HG03064 (cell line): ENCODE results near the gene SKIC3.

Experiments used
- ATAC-seq: cut with Tn5 transposase; IDR thresholded peaks from one replicate; pipeline ENCODE4 v1.9.1; 2021; ENCODE audit warnings: low read depth; ENCODE audit not compliant: unreplicated experiment

Gene SKIC3

GRCh38 chr5:95554647-95555548 lies at the start of gene SKIC3, which contains the start of gene ARSK:
Gene SKIC3, minus strand, starts transcription at chr5:95554977. Its CDS starts 7,827 bp downstream, at chr5:95547150.
Gene ARSK, plus strand, starts transcription at chr5:95555101. Its CDS starts 178 bp downstream, at chr5:95555279.
- ATAC-seq = peak; percentile 94

GRCh38 chr5:95600557-95600956 lies 45.8 kb upstream of the SKIC3 start:
- ATAC-seq = no peak

GRCh38 chr5:95599252-95599651 lies 44.5 kb upstream of the SKIC3 start:
- ATAC-seq = no peak

GRCh38 chr5:95595289-95595931 lies 40.6 kb upstream of the SKIC3 start:
- no peak for ATAC-seq

GRCh38 chr5:95591490-95591901 lies 36.7 kb upstream of the SKIC3 start:
- peak; percentile 78 for ATAC-seq

GRCh38 chr5:95590880-95591279 lies 36.1 kb upstream of the SKIC3 start:
- ATAC-seq = peak; percentile 42

GRCh38 chr5:95583992-95584391 lies 29.2 kb upstream of the SKIC3 start:
- ATAC-seq = no peak

- no peak for ATAC-seq
Measured at GRCh38 chr5:95581576-95581975, 26.8 kb upstream of the SKIC3 start.

- ATAC-seq = no peak
Measured at GRCh38 chr5:95572016-95572415, 17.2 kb upstream of the SKIC3 start.

GRCh38 chr5:95565280-95565920 lies 10.6 kb upstream of the SKIC3 start:
- ATAC-seq = no peak

GRCh38 chr5:95564450-95564849 lies 9.7 kb upstream of the SKIC3 start:
- no peak for ATAC-seq

- ATAC-seq = no peak
Measured at GRCh38 chr5:95563367-95563766, 8.6 kb upstream of the SKIC3 start.

- no peak for ATAC-seq
Measured at GRCh38 chr5:95562282-95562681, 7.5 kb upstream of the SKIC3 start.

- no peak for ATAC-seq
Measured at GRCh38 chr5:95557841-95558240, 3.1 kb upstream of the SKIC3 start.

- ATAC-seq = no peak
Measured at GRCh38 chr5:95555553-95555952, 776 bp upstream of the SKIC3 start.

- ATAC-seq = peak; percentile 19
Measured at GRCh38 chr5:95554331-95554646, 488 bp downstream of the SKIC3 start.

GRCh38 chr5:95549030-95549429 lies 5.7 kb downstream of the SKIC3 start:
- ATAC-seq = no peak

- ATAC-seq = no peak
Measured at GRCh38 chr5:95543017-95543705, 11.6 kb downstream of the SKIC3 start.

- no peak for ATAC-seq
Measured at GRCh38 chr5:95537501-95537900, 17.3 kb downstream of the SKIC3 start.

- no peak for ATAC-seq
Measured at GRCh38 chr5:95533761-95534160, 21.0 kb downstream of the SKIC3 start.

- no peak for ATAC-seq
Measured at GRCh38 chr5:95533106-95533505, 21.7 kb downstream of the SKIC3 start.
